GM08714 (cell line): Measurements from ENCODE around the gene KRTAP12-2.
"Not testable (repeated sequence)": the region's sequence is repeated elsewhere in the genome, so short reads cannot be mapped to it uniquely, and the experiment has no call there.

Experiments
- H3K4me3 ChIP-seq: fragments of 200-500 bp; sonication (Bioruptor generic); 2 replicates; pipeline ENCODE4 v1.5.1; 2014; ENCODE audit warnings: mild to moderate bottlenecking, low read length, inconsistent platforms
- ZNF274 ChIP-seq: IDR thresholded peaks from 2 replicates; pipeline ENCODE4 v1.6.1; 2012; ENCODE audit warnings: mild to moderate bottlenecking, low read depth, low read length

Gene KRTAP12-2

DNA sequence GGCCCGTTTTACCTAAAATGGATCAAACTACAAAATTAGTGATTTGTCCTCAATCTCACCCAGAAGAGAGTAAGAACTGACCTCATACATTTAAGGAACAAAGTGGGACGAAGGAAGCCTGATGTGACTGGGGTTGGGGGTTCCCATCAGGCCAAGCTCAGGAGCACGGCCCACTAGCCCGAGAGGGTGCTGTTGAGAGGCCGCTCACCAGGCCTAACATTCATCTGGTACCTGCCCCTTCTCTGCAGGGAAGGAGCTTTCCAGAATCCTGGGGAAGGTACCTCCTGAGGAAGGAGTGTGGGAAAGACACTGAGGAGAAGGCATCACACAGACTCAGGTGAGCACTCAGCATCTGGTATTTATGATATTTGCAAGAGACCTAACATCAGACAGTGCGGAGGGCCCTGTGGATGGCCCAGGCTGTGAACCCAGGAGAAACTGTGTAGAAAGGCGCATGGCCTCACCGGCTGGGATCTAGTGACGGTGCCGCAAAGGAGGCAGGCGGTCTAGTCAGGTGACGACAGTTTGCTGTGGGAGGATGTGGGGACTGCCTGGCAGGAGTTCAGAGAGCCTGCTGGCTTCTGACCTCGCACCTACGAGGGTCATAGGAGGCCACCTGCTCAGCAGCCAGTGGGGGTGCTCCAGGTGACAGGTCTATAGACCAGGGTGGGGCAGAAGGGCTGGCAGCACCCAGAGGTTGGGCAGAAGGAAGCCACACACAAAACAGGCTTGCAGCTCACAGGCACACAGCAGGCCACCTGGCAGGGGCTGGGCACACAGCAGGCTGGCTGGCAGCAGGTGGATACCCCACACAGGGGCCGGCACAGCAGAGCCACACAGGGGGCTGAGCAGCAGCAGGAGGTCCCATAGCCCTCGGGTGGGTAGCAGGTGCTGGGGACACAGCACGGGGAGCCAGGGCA lies 12.8 kb downstream of the KRTAP12-2 start:
- TF ChIP-seq ZNF274: no peak
- no peak overlapping the region for H3K4me3 ChIP-seq

DNA sequence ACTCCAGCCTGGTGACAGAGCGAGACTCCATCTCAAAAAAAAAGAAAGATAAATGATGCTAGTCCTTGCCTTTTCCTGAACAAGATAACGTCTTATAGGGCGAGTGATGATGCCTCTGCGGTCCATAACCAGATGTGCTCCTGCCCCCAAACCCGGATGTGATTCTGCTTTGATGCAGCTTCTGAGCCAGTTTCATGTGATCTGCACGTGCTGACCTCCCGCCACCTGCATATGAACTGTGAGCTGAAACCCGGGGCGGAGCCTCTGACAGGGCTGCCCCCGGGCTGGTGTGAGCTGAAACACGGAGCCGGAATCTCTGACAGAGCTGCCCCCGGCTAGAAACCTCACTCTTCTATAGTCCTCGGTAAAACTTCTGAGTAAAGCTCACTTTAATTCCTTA lies 13.6 kb downstream of the KRTAP12-2 start:
- no peak overlapping the region for H3K4me3 ChIP-seq
- TF ChIP-seq ZNF274: no peak

DNA sequence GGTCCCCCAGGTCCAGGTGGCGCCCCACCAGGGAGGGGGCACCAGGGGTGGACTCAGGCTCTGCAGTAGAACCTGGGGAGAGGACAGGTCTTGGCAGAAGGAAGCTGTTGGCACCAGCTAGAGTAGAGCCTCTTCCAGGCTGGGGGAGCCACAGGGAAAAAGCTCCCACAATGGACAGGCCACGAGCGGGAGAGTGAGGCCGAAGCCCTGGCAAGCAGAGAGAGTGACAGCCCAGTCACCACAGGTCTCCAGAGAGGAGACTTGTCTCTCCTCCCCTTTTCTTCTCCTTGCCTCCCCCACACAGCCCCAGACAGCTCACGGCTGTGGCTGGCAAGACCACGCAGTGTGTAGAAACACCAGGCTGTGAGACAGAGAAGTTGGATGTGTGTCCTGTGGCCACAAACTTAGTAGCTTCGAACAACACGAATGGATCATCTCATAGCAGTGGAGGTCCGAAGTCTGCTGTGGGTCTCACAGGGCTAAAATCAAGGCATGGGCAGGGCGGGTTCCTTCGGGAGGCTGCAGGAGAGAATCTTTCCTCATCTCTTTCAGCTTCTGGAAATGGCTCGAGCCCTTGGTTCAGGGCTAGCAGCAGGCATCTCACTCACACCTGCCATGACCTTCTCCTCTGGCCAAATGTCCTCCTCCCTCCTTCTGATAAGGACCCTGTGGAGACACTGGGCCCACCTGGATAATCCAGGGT lies 15.6 kb downstream of the KRTAP12-2 start:
- no peak for TF ChIP-seq ZNF274
- no peak overlapping the region for H3K4me3 ChIP-seq

DNA sequence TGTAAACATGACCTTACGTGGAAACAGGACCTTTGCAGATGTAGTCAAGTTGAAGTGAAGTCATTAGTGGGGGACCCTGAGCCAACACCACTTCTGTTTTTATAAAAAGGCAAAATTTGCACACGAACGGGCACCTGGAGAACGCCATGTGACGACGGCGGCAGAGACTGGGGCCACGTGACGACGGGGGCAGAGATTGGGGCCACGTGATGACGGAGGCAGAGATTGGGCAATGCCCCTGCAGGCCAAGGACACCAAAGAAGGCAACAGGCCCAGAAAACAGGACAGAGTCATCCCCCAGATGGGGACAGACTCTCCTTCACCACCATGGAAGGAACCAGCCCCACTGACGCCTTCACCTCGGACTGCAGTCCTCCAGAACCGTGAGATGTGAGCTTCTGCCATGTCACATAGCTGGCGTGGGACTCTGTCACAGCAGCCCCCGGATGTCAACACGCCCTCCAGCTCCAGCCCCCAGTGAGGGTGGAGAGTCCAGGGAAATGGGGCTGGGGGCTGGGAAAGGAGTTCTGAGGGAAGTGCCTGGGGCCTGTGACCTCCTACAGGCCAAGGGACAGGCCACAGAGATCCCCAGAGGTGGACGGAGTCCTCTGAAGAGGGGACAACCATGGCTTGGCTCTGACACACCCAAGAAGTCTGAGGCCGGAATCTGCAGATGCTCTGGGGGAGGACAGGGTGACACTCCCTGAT lies 16.3 kb downstream of the KRTAP12-2 start:
- TF ChIP-seq ZNF274: no peak

DNA sequence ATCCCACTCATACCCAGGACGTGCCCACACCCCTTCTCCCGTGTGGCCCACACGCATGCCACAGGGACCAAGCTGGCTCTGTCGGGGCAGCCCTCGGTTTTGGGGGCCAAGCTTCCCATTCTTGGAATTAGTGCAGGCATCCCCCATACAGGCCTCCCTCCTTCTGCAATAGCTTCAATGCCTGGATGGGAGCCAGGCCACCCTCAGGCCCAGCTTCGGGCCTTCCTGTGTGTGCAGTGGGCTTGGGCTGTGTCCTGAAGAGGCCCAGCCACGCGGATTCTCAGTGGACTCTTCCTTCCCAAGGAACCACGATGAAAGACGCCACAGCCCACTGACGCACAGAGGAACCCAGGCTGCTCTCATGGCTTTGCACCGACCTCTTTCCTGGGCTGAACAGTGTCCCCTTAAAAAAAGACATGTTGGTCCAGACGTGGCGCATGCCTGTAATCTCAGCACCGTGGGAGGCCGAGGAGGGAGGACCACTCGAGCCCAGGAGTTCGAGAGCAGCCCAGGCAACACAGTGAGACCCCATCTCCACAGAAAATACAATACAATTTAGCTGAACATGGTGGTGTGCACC lies 17.1 kb downstream of the KRTAP12-2 start:
- no peak for TF ChIP-seq ZNF274
- no peak overlapping the region for H3K4me3 ChIP-seq

More for the DNA sequence above, 16.3 kb downstream of the KRTAP12-2 start:
- H3K4me3 ChIP-seq: no peak overlapping the region

DNA sequence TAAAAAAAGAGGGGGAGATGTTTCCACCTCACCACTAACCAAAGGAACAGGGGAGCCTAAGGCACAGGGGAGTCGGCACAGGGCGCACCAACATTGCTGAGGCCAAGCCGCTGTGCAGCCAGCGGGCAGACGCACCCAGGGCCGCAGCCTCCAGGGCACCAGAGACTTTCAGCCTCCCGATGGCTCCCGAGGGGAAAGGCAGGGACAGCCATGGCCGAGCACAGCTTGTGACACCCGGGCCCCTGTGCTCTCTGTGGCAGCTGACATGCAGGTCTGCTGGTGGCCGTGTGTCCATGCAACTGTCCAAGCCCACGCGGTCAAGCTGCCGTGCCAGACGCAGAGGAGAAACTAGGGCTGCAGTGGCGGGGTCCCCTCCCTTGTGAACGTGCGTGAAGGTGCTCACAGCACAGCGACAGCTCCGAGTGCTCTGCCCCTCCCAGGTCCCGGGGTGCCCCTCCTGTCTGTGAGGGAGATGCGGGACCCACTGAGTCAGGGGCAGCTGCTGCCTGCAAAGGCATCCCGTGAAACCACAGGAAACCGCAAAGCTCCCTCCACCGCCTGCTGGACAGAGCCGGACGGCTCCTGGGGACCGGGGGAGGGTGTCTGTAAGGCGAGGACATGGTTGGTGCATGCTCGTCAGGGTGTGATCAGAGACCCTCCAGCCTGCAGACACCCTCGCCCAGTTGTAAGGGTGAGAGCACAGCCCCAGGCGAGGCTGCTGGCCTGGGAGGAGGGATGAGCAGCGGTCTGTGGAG lies 18.0 kb downstream of the KRTAP12-2 start:
- no peak for TF ChIP-seq ZNF274
- H3K4me3 ChIP-seq: no peak overlapping the region

DNA sequence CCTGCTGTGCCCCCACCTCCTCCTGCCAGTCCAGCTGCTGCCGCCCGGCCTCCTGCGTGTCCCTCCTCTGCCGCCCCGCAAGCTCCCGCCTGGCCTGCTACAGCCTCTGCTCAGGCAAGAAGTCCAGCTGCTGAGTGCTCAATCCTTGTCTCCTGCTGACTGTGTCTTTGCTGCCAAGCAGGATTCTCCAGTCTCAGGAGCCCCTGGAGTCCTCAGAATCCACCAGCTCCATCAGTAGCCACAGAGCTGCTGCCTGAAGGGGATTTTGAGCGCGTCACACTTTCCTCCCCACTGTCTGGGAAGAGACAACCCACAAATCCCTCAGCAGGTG lies 19.5 kb downstream of the KRTAP12-2 start:
- TF ChIP-seq ZNF274: no peak
- H3K4me3 ChIP-seq: no peak overlapping the region

DNA sequence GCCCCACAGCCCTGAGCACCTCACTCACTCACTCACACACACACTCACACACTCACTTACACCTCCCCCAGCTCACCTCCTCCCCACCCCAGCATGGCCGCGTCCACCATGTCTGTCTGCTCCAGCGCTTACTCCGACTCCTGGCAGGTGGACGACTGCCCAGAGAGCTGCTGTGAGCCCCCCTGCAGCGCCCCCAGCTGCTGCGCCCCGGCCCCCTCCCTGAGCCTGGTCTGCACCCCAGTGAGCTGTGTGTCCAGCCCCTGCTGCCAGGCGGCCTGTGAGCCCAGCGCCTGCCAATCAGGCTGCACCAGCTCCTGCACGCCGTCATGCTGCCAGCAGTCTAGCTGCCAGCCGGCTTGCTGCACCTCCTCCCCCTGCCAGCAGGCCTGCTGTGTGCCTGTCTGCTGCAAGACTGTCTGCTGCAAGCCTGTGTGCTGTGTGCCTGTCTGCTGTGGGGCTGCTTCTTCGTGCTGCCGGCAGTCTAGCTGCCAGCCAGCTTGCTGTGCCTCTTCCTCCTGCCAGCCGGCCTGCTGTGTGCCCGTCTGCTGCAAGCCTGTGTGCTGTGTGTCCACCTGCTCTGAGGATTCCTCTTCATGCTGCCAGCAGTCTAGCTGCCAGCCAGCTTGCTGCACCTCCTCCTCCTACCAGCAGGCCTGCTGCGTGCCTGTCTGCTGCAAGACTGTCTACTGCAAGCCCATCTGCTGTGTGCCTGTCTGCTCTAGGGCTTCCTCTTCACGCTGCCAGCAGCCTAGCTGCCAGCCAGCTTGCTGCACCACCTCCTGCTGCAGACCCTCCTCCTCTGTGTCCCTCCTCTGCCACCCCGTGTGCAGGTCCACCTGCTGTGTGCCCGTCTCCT lies 20.1 kb downstream of the KRTAP12-2 start, which contains the start of gene KRTAP10-11:
Gene KRTAP10-11 (plus strand): TSS at position 49 of the 856 bp plus-strand sequence. CDS start 45 bp downstream, at position 94.
- not testable (repeated sequence) for H3K4me3 ChIP-seq

DNA sequence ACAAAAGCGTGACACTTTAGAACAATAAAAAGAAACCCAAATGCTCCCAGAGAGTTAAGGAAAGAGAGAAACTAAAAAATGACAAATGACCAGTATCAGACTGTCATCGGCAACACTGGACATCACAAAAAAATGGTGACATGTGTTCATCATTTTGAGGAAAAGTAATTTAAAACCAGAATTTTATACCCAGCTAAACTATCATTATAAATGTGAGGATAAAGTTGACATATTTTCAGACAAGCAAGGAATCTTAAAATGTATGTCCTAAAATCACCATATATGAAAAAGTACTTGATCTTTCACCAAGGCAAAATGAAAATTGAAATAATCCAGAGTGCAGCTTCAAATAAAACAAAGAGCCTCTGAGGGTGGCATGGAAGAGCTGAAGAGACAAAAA lies 21.8 kb downstream of the KRTAP12-2 start:
- H3K4me3 ChIP-seq: no peak overlapping the region
- TF ChIP-seq ZNF274: no peak

DNA sequence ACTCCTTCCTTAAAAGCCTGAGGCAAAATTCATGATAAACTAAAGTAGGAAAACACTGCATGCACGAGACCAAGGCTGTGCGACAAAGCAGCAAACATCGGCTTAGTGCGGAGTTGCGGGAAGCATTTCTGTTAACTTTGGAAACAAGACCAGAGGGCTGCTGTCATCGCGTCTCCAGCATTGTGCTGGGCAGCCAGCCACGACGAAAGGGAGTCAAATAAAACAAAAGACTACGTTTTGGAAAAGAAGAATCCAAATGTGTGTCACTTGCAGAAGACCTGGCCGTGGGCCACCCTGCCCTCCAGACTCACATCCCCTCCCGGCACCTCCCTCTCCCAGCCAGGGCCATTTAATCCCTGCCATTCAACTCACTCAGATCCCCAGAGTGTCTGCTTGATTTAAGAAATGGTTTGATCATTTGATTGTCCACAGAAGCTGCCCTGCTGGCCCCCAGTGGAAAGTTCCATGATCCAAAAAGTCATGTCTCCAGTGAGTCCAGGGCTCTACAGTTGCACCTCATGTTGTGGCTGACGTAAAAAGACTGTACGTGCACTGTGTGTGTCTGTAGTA lies 22.9 kb downstream of the KRTAP12-2 start:
- no peak for TF ChIP-seq ZNF274
- no peak overlapping the region for H3K4me3 ChIP-seq

DNA sequence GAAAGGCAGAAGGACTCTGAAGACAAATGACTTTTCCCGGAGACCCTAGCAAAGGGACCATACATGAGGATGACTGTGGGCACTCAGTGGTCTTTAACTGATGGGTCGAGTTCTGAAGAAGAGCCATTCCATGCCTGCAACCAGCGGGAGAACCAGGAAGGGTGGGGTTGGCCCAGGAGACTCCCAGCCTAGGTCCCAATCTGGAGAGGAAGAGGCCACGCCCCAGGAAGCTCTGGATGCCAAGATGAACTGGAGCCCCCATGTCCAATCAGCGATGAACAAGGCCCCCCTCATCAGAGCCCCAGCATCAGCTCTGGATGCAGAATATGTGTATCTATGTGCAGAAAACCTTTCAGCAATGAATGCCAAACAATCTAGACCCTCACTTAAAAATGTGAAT lies 26.0 kb downstream of the KRTAP12-2 start:
- H3K4me3 ChIP-seq: no peak overlapping the region

DNA sequence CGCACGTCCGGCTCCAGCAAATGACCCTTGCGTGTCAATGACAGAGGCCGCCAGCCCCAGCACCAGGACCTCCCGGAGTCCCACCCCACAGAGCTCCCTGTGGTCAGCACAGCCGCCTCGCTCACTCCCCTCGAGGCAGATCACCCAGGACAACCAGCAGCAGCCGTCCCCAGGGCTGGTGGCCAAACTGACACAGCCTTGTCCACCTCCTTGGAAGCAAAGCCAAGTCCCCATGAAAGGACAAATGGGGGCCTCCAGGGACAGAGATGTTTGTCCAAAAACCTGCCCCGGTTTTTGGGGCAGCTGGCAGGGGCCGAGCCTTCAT lies 27.4 kb downstream of the KRTAP12-2 start:
- H3K4me3 ChIP-seq: no peak overlapping the region
- TF ChIP-seq ZNF274: no peak

More for the DNA sequence above, 26.0 kb downstream of the KRTAP12-2 start:
- TF ChIP-seq ZNF274: no peak

DNA sequence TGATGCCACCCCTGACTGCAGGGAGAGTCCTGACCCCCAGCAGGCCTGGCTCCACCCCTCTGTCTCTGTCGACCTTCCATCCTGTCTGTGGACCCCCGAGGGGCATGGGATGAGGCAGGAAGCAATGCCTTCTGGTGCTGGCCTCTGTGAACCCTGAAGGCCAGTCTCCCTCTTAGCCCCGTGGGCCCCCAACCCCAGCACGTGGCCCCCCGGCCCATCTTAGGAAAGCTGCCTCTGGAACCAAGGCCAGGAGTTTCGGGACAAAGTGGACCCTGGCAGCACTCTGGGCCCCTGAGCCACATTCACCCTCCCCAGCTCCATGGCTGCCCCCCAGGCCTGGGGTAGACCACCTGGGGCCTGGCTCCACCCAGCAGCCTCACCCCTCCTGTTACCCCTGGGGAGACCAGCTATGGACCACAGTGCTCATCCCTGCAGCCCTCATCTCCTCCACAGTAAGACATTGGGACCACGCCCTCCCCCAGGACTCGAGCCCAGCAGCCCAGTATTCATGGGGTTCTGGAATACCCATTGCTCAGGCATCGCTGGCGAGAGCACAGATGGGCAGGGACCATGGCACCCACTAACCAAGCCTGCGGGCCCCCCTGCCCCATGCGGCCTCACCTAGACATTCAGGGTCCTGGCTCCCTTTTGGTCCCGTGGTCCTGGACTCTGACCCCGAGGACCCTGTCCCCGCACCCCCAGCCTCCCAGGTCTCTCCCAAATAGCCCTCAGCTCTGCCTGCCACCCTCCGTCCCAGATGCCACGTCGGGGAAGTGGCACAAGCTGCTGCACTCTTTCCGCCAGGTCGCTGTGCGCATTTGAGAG lies 28.0 kb downstream of the KRTAP12-2 start:
- not testable (repeated sequence) for H3K4me3 ChIP-seq

DNA sequence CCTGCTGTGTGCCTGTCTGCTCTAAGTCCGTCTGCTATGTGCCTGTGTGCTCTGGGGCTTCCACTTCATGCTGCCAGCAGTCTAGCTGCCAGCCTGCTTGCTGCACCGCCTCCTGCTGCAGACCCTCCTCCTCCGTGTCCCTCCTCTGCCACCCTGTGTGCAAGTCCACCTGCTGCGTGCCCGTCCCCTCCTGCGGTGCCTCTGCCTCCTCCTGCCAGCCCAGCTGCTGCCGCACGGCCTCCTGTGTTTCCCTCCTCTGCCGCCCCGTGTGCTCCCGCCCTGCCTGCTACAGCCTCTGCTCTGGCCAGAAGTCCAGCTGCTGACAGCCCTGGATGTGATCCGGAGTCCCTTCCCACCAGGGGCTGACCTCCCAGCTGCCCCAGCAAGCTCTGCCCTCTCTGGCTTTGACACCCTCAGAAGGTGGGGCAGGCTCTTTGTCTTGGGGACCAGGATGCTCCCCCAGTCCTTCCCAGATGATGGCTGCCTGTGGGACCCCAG lies 28.8 kb downstream of the KRTAP12-2 start:
- H3K4me3 ChIP-seq: not testable (repeated sequence)
